Erythroblast (primary cell): ENCODE results near the gene PYCARD.

Experiments
- GATA1 ChIP-seq: IDR thresholded peaks from 2 replicates; pipeline ENCODE4 v1.6.1; 2011; ENCODE audit warnings: low read depth, mild to moderate bottlenecking, control low read depth, low read length, moderate library complexity
- POLR2A ChIP-seq: IDR thresholded peaks from 2 replicates; pipeline ENCODE4 v1.6.1; 2011; ENCODE audit warnings: mild to moderate bottlenecking, low read length

GRCh38 chr16:31219154-31219741 lies 16.7 kb upstream of the PYCARD start:
- TF ChIP-seq POLR2A (no peak), GATA1 (no peak)
